ENCODE data around the gene MTSS2.
A peak's percentile ranks its signal among the peaks of the same experiment; 100 is the strongest.
"Not testable (repeated sequence)": the region's sequence is repeated elsewhere in the genome, so short reads cannot be mapped to it uniquely, and the experiment has no call there.

The MTSS2 gene

GRCh38 chr16:70650216-70650615 lies 35.6 kb downstream of the MTSS2 start:
- no peak for DNase-seq

DNA sequence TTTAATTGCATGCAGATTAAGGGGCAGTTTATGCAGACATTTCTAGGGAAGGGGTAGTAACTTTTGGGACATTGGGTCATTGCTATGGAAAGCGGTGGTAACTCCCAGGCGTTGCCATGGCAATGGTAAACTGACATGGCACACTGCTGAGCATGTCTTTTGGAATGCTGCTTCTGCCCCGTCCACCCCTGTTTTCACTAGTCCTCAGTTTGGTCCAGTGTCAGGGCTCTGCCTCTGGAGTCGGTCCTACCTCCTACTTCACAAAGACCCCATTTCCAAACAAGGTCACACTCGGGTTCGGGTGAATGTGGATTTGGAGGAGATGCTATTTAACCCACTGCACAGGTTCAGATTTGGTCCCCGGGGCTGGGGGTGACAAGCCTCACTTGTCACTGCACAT lies 36.6 kb downstream of the MTSS2 start:
- DNase-seq, result no peak

DNA sequence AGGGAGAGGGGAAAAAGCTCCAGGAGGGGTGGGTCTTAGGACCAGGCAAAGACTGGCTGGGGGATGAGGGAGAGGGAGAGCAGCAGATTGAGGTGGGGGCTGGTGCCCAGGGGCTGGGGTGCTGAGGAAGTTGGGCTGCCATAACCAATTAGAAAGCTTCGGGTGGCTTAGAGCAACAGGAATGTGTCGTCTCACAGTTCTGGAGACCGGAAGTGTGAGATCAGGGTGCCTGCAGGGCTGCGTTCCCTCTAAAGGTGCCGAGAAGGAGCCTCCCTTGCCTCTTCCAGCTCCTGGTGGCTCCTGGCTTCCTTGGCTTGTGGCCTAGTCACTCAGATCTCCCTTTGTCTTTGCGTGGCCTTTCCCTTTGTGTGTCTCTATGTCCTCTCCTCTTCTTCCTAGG lies 37.2 kb downstream of the MTSS2 start:
- DNase-seq, result no peak

- no peak for DNase-seq
Observed at GRCh38 chr16:70647441-70648359, 38.2 kb downstream of the MTSS2 start.

DNA sequence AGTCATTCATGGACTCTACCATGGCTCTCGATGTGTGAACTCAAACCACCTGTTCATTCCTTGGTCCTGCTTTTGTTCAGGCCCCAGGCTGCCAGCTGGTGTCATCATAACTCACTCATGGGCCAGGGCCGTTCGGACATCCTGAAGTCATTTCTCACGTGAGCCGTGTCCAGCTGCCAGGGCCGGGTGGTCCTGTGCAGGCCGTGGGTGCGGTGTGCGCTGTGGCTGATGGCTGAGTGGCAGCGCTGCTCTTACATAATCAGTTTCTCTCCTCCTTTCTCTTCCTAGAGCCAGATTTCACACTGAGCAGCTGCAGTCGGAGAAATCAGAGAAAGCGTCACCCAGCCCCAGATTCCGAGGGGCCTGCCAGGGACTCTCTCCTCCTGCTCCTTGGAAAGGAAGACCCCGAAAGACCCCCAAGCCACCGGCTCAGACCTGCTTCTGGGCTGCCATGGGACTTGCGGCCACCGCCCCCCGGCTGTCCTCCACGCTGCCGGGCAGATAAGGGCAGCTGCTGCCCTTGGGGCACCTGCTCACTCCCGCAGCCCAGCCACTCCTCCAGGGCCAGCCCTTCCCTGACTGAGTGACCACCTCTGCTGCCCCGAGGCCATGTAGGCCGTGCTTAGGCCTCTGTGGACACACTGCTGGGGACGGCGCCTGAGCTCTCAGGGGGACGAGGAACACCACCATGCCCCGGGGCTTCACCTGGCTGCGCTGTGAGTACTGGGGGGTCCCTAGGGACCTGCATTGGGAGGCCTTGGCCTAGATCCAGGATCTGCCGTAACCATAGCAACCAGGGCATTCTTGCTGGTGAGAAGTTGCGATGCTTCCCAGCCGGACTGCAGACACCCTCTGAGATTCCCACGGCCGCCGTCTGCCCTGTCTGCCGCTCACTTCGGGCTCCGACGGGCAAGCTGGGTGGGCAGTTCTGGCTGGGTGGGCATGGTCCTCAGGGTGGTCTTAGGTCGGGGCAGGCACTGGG lies 39.3 kb downstream of the MTSS2 start, which contains the start of gene IL34:
IL34 (plus strand) TSS at position 300 of the 982 bp plus-strand sequence; CDS start at position 689, 389 bp downstream.
- peak; percentile 67 for DNase-seq

GRCh38 chr16:70644763-70645597 lies 40.9 kb downstream of the MTSS2 start:
- DNase-seq, result peak; percentile 6

- not testable (repeated sequence) for DNase-seq
Observed at GRCh38 chr16:70643264-70643663, 42.6 kb downstream of the MTSS2 start.

DNA sequence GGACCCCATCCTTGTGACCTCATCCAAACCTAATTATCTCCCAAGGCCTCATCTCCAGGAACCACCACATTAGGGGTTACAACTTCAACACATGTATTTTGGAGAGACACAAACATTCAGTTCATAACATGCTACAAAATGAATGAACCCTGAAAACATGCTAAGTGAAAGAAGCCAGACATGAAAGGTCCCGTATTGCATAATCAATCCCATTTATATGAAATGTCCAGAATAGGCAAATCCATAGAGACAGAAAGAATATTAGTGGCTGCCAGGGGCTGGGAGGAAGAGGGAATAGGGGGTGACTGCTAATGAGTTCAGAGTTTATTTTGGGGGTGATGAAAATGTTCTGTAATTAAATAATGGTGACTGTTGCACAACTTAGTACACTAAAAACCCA lies 43.2 kb downstream of the MTSS2 start:
- DNase-seq, result no peak

DNA sequence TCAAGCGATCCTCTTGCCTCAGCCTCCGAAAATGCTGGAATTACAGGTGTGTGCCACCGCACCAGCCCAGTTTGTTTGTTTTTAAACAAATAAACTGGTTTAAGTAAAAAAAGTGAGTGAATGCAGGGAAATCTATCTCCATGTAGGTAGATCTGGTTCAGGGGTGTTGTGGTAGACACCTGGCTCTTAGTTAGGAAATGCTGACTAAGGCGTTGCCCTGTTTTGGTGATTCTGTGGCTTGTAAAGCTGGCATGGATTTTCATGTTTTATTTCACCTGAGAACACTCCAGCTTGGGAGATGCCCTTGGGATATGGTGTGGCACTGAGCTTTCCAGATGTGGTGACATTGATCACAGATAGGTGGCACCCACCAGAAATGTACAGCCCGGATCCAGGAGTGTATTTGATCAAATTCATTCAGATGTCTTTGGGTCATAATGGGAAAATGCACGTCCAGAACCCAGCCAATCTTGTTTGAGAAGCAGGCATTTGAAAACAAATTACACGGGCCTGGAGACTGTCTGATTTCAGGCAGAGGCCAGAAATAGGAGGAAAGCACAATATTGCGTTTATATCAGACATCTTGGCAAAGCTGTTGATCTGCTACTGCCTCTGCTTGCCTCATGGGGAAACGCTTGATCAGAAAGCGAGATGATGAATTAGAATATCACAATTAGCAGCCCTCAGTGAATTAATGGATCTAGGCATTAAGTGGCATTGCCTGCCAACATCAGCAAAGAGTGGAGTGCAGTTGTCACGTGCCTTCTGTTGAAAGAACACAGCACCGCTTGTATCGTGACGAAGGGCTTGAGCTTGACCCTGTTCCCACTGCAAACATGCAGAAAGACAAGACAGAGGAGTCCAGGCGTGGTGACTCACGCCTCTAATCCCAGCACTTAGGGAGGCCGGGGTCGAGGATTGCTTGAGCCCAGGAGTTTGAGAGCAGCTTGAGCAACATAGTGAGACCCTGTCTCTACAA lies 46.8 kb downstream of the MTSS2 start:
- no peak for DNase-seq
